CD8-positive, alpha-beta memory T cell (primary cell): ENCODE data around the gene RTRAF. TPM values are rescaled to one million over a fixed set of nuclear protein-coding genes. Genes with fewer than 3 reads are reported as not detected.

ENCODE experiments used
- CTCF ChIA-PET: fragments of 350-600 bp; sonication (Branson Sonifier 250); formaldehyde crosslinking; loops from one replicate; lab custom pipeline; 2021; ENCODE audit warnings: antibody characterized with exemption; lab: Charles Lee
- POLR2A ChIA-PET: fragments of 350-600 bp; sonication (Branson Sonifier 250); formaldehyde crosslinking; loops from one replicate; lab custom pipeline; 2021; ENCODE audit warnings: antibody characterized with exemption; lab: Charles Lee
- DNase-seq, 5 donors: peaks; one replicate each; pipeline versions ENCODE4 v3.0.0 to v3.0.0-alpha.2; 2020 to 2022; ENCODE audit warnings: mixed read lengths in 1 of 5
- H3K27ac ChIP-seq: one replicate; pipeline ENCODE4 v1.7.0; 2013; ENCODE audit warnings: low read depth, mild to moderate bottlenecking, low read length, moderate library complexity
- H3K27me3 ChIP-seq: 2 replicates; pipeline ENCODE4 v1.7.0; 2013; ENCODE audit warnings: low read length, mild to moderate bottlenecking; ENCODE audit not compliant: insufficient read depth, poor library complexity, severe bottlenecking
- H3K36me3 ChIP-seq: 2 replicates; pipeline ENCODE4 v1.7.0; 2013; ENCODE audit warnings: mild to moderate bottlenecking, low read length, moderate library complexity; ENCODE audit not compliant: insufficient read depth
- H3K4me1 ChIP-seq: 2 replicates; pipeline ENCODE4 v1.7.0; 2013; ENCODE audit warnings: mild to moderate bottlenecking, low read length, moderate library complexity; ENCODE audit not compliant: insufficient read depth
- H3K4me3 ChIP-seq: 2 replicates; pipeline ENCODE4 v1.7.0; 2013; ENCODE audit warnings: mild to moderate bottlenecking, low read length
- H3K9me3 ChIP-seq: 2 replicates; pipeline ENCODE4 v1.7.0; 2013; ENCODE audit warnings: mild to moderate bottlenecking, low read length
- H3K27ac Mint-ChIP-seq, 8 donors: one replicate each; pipeline ENCODE4 v1.8.0; 2020 to 2021; ENCODE audit warnings: mixed read lengths in 8 of 8, mild to moderate bottlenecking in 6 of 8, inconsistent platforms in 3 of 8, moderate library complexity in 3 of 8
- H3K27me3 Mint-ChIP-seq, 2 donors: one replicate each; pipeline ENCODE4 v1.8.0; 2020 to 2021; ENCODE audit warnings: mixed read lengths in 2 of 2, mild to moderate bottlenecking in 1 of 2, moderate library complexity in 1 of 2
- H3K36me3 Mint-ChIP-seq, 3 donors: one replicate each; pipeline ENCODE4 v1.8.0; 2020 to 2021; ENCODE audit warnings: mixed read lengths in 3 of 3, inconsistent platforms in 1 of 3, mild to moderate bottlenecking in 1 of 3
- H3K4me1 Mint-ChIP-seq, 3 donors: one replicate each; pipeline ENCODE4 v1.8.0; 2020 to 2021; ENCODE audit warnings: mixed read lengths in 3 of 3, inconsistent platforms in 1 of 3, mild to moderate bottlenecking in 1 of 3
- H3K4me3 Mint-ChIP-seq, 7 donors: one replicate each; pipeline ENCODE4 v1.8.0; 2020 to 2021; ENCODE audit warnings: mixed read lengths in 7 of 7, mild to moderate bottlenecking in 6 of 7, moderate library complexity in 4 of 7, inconsistent platforms in 2 of 7
- H3K9me3 Mint-ChIP-seq, 5 donors: one replicate each; pipeline ENCODE4 v1.8.0; 2020 to 2022; ENCODE audit warnings: mixed read lengths in 5 of 5, mild to moderate bottlenecking in 3 of 5, moderate library complexity in 2 of 5, inconsistent platforms in 1 of 5
- polyA plus RNA-seq: library from polyadenylated mRNA; unstranded; fragments of 300-500 nt; fragmentation: Illumina TruSeq; gene quantifications from one replicate; pipeline ENCODE4 v1.2.3, GENCODE V29; 2021
- total RNA-seq, 2 experiments: library from RNA; stranded (reverse); gene quantifications; one replicate each; pipeline ENCODE4 v1.2.3, GENCODE V29; 2021

The RTRAF gene
- total and polyA plus RNA-seq, 3 experiments from 2014 or later, result 204 to 217 (median 210) TPM

- no peak overlapping the region for H3K4me3 Mint-ChIP-seq
- peaks cover 3 to 21% (median 9%) of the 10 kb centered on the region in 3 donors for H3K36me3 Mint-ChIP-seq
- ChIA-PET CTCF (no interaction called here), POLR2A (no interaction called here)
- H3K27me3 Mint-ChIP-seq, result peaks cover 1 to 11% of the 10 kb centered on the region in 2 donors
- H3K27ac ChIP-seq, result no peak overlapping the region
- no peaks in the 10 kb centered on the region for H3K4me1 Mint-ChIP-seq
- H3K9me3 ChIP-seq, result no peaks in the 10 kb centered on the region
- no peaks in the 10 kb centered on the region for H3K27me3 ChIP-seq
- no peak for DNase-seq
- H3K4me3 ChIP-seq, result no peak overlapping the region
- no peaks in the 10 kb centered on the region for H3K9me3 Mint-ChIP-seq
- H3K4me1 ChIP-seq, result no peaks in the 10 kb centered on the region
- no peak overlapping the region for H3K27ac Mint-ChIP-seq
- peaks cover 13% of the 10 kb centered on the region for H3K36me3 ChIP-seq
Observed at GRCh38 chr14:52014601-52015267, 25.4 kb downstream of the RTRAF start.

GRCh38 chr14:52015411-52016030, 26.2 kb downstream of the RTRAF start:
- Mint-ChIP-seq H3K36me3 (peaks cover 3 to 13% (median 8%) of the 10 kb centered on the region in 3 donors), H3K4me3 (no peak overlapping the region), H3K27me3 (peaks cover 1 to 11% of the 10 kb centered on the region in 2 donors), H3K27ac (no peak overlapping the region), H3K9me3 (no peaks in the 10 kb centered on the region), H3K4me1 (peaks cover 0 to 1% (median 0%) of the 10 kb centered on the region in 3 donors)
- Histone ChIP-seq H3K4me3 (no peak overlapping the region), H3K27ac (no peak overlapping the region), H3K27me3 (no peaks in the 10 kb centered on the region), H3K36me3 (peaks cover 6% of the 10 kb centered on the region), H3K4me1 (no peaks in the 10 kb centered on the region), H3K9me3 (no peaks in the 10 kb centered on the region)
- DNase-seq, result no peak
- ChIA-PET POLR2A (no interaction called here), CTCF (no interaction called here)

- no peak overlapping the region for H3K27ac ChIP-seq
- H3K27me3 ChIP-seq, result no peaks in the 10 kb centered on the region
- H3K9me3 Mint-ChIP-seq, result no peaks in the 10 kb centered on the region
- no peaks in the 10 kb centered on the region for H3K36me3 ChIP-seq
- POLR2A ChIA-PET, result no interaction called here
- H3K27me3 Mint-ChIP-seq, result peaks cover 1 to 11% of the 10 kb centered on the region in 2 donors
- DNase-seq, result no peak
- H3K4me1 ChIP-seq, result peaks cover 7% of the 10 kb centered on the region
- H3K4me1 Mint-ChIP-seq, result peaks cover 0 to 7% (median 4%) of the 10 kb centered on the region in 3 donors
- H3K4me3 ChIP-seq, result no peak overlapping the region
- peak overlapping the region in 1 of 8 donors; percentile 72 for H3K27ac Mint-ChIP-seq
- no peak overlapping the region for H3K4me3 Mint-ChIP-seq
- H3K9me3 ChIP-seq, result no peaks in the 10 kb centered on the region
- H3K36me3 Mint-ChIP-seq, result no peaks in the 10 kb centered on the region
- CTCF ChIA-PET, result no interaction called here
Observed at GRCh38 chr14:52018252-52018651, 28.9 kb downstream of the RTRAF start.

GRCh38 chr14:52018970-52019369, 29.6 kb downstream of the RTRAF start:
- Histone ChIP-seq H3K27me3 (no peaks in the 10 kb centered on the region), H3K4me1 (peaks cover 7% of the 10 kb centered on the region), H3K27ac (no peak overlapping the region), H3K9me3 (no peaks in the 10 kb centered on the region), H3K4me3 (no peak overlapping the region), H3K36me3 (no peaks in the 10 kb centered on the region)
- no peak overlapping the region for H3K4me3 Mint-ChIP-seq
- ChIA-PET POLR2A (no interaction called here), CTCF (interaction anchor here (0.7 kb wide), 1 partner anchor 25 kb away, joined by 3 read pairs; no protein-coding TSS in a partner anchor)
- no peak for DNase-seq
- H3K9me3 Mint-ChIP-seq, result no peaks in the 10 kb centered on the region
- peaks cover 0 to 11% of the 10 kb centered on the region in 2 donors for H3K27me3 Mint-ChIP-seq
- H3K27ac Mint-ChIP-seq, result no peak overlapping the region
- H3K4me1 Mint-ChIP-seq, result peaks cover 0 to 7% (median 4%) of the 10 kb centered on the region in 3 donors
- H3K36me3 Mint-ChIP-seq, result no peaks in the 10 kb centered on the region

- H3K27me3 ChIP-seq, result no peaks in the 10 kb centered on the region
- Mint-ChIP-seq H3K4me3 (no peak overlapping the region), H3K36me3 (no peaks in the 10 kb centered on the region), H3K9me3 (peaks cover 0 to 5% (median 0%) of the 10 kb centered on the region in 5 donors), H3K27ac (no peak overlapping the region), H3K27me3 (peaks cover 0 to 8% of the 10 kb centered on the region in 2 donors), H3K4me1 (peaks cover 0 to 7% (median 4%) of the 10 kb centered on the region in 3 donors)
- no peak overlapping the region for H3K27ac ChIP-seq
- H3K4me3 ChIP-seq, result no peak overlapping the region
- H3K4me1 ChIP-seq, result peaks cover 7% of the 10 kb centered on the region
- POLR2A ChIA-PET, result no interaction called here
- DNase-seq, result no peak
- no peaks in the 10 kb centered on the region for H3K36me3 ChIP-seq
- no peaks in the 10 kb centered on the region for H3K9me3 ChIP-seq
- CTCF ChIA-PET, result interaction anchor here (1.1 kb wide), 1 partner anchor 40 kb away, joined by 3 read pairs; no protein-coding TSS in a partner anchor
Observed at GRCh38 chr14:52020161-52020714, 30.9 kb downstream of the RTRAF start.

- ChIA-PET CTCF (no interaction called here), POLR2A (no interaction called here)
- no peak for DNase-seq
Observed at GRCh38 chr14:52020866-52021717, 31.7 kb downstream of the RTRAF start.

GRCh38 chr14:52021957-52022600, 32.7 kb downstream of the RTRAF start:
- ChIA-PET CTCF (no interaction called here), POLR2A (no interaction called here)
- Histone ChIP-seq H3K4me3 (no peak overlapping the region), H3K27me3 (no peaks in the 10 kb centered on the region), H3K36me3 (no peaks in the 10 kb centered on the region), H3K9me3 (no peaks in the 10 kb centered on the region), H3K27ac (no peak overlapping the region), H3K4me1 (peaks cover 7% of the 10 kb centered on the region)
- Mint-ChIP-seq H3K4me1 (peaks cover 0 to 7% (median 4%) of the 10 kb centered on the region in 3 donors), H3K9me3 (peaks cover 0 to 5% (median 0%) of the 10 kb centered on the region in 5 donors), H3K27ac (peak overlapping the region in 1 of 8 donors; percentile 35), H3K4me3 (no peak overlapping the region), H3K27me3 (peaks cover 0 to 6% of the 10 kb centered on the region in 2 donors), H3K36me3 (no peaks in the 10 kb centered on the region)
- no peak for DNase-seq

More at GRCh38 chr14:52020866-52021717, 31.7 kb downstream of the RTRAF start:
- Mint-ChIP-seq H3K4me1 (peaks cover 0 to 7% (median 4%) of the 10 kb centered on the region in 3 donors), H3K4me3 (no peak overlapping the region), H3K36me3 (no peaks in the 10 kb centered on the region), H3K9me3 (peaks cover 0 to 5% (median 0%) of the 10 kb centered on the region in 5 donors), H3K27me3 (peaks cover 0 to 8% of the 10 kb centered on the region in 2 donors), H3K27ac (no peak overlapping the region)
- no peak overlapping the region for H3K27ac ChIP-seq
- H3K4me3 ChIP-seq, result no peak overlapping the region
- no peaks in the 10 kb centered on the region for H3K27me3 ChIP-seq
- no peaks in the 10 kb centered on the region for H3K36me3 ChIP-seq
- H3K4me1 ChIP-seq, result peaks cover 7% of the 10 kb centered on the region
- H3K9me3 ChIP-seq, result no peaks in the 10 kb centered on the region
